Measurements from ENCODE around the gene GSTA5.
"Not testable (repeated sequence)": the region's sequence is repeated elsewhere in the genome, so short reads cannot be mapped to it uniquely, and the experiment has no call there.

Gene GSTA5

DNA sequence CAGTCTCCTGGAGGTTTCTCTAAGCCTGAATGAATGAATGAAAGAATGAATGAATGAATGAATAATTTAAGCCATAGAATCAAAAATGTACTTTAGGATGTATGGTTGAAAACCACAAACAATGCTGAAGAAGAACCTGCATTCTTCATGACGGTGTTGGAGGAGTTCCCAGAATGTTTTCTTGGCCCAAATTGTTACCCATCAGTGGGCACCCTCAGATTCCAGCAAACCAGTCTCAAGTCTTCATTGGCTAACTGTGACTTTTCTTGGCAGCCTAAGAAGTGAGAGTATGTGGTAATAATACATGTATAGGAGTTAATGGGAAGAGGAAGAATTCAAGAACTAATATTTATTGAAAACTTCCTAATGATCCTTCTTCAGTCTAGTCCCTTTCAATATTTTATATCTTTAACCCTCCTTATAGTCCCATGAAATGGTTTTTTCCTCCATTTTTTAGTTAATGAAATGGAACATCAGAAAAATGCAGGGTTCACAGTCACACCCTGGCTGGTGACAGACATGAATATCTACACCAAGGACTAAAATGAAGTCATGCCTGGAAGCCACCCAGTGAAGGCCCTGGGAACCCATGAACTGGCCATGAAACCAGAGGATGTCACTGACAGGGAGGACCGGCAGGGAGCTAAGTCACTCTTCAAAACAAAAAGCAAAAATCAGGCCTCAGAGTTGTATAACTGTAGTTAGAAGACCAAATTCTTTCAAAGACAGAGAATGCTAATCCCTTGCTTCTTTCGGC lies 29.9 kb upstream of the GSTA5 start:
- not testable (repeated sequence) for H3K27me3 ChIP-seq (ENCODE audit: control insufficient read depth, insufficient read depth, low read length); H3K4me1 ChIP-seq (ENCODE audit: control insufficient read depth, insufficient read depth, low read length); H3K36me3 ChIP-seq (ENCODE audit: control insufficient read depth, insufficient read depth, low read length); H3K4me3 ChIP-seq (ENCODE audit: low read depth, low read length); H3K9me3 ChIP-seq (ENCODE audit: control insufficient read depth, insufficient read depth, low read length); H3K9ac ChIP-seq (ENCODE audit: low read depth, low read length); H3K27ac ChIP-seq (ENCODE audit: low read depth, low read length)

- not testable (repeated sequence) for H3K4me1 ChIP-seq (ENCODE audit: control insufficient read depth, insufficient read depth, low read length); H3K9me3 ChIP-seq (ENCODE audit: control insufficient read depth, insufficient read depth, low read length); H3K4me3 ChIP-seq (ENCODE audit: low read depth, low read length); H3K36me3 ChIP-seq (ENCODE audit: control insufficient read depth, insufficient read depth, low read length); H3K9ac ChIP-seq (ENCODE audit: low read depth, low read length); H3K27me3 ChIP-seq (ENCODE audit: control insufficient read depth, insufficient read depth, low read length); H3K27ac ChIP-seq (ENCODE audit: low read depth, low read length)
These were observed 28.3 kb upstream of the GSTA5 start for GRCh38 chr6:52868899-52869298.

- no peaks in the 10 kb centered on the region for H3K9me3 ChIP-seq (ENCODE audit: control insufficient read depth, insufficient read depth, low read length)
- H3K27ac ChIP-seq (ENCODE audit: low read depth, low read length): no peak overlapping the region
- no peak overlapping the region for H3K9ac ChIP-seq (ENCODE audit: low read depth, low read length)
- no peaks in the 10 kb centered on the region for H3K27me3 ChIP-seq (ENCODE audit: control insufficient read depth, insufficient read depth, low read length)
- no peak overlapping the region for H3K4me3 ChIP-seq (ENCODE audit: low read depth, low read length)
- no peaks in the 10 kb centered on the region for H3K4me1 ChIP-seq (ENCODE audit: control insufficient read depth, insufficient read depth, low read length)
- H3K36me3 ChIP-seq (ENCODE audit: control insufficient read depth, insufficient read depth, low read length): no peaks in the 10 kb centered on the region
These were observed 27.6 kb upstream of the GSTA5 start for GRCh38 chr6:52868240-52868639.

DNA sequence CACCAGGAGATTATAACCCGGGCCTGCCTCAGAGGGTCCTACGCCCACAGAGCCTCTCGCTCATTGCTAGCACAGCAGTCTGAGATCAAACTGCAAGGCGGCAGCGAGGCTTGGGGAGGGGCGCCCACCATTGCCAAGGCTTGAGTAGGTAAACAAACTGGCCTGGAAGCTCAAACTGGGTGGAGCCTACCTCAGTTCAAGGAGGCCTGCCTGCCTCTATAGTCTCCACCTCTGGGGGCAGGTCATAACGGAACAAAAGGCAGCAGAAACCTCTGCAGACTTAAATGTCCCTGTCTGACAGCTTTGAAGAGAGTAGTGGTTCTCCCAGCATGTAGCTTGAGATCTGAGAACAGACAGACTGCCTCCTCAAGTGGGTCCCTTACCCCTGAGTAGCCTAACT lies 20.5 kb upstream of the GSTA5 start:
- H3K27ac ChIP-seq (ENCODE audit: low read depth, low read length); H3K4me1 ChIP-seq (ENCODE audit: control insufficient read depth, insufficient read depth, low read length); H3K36me3 ChIP-seq (ENCODE audit: control insufficient read depth, insufficient read depth, low read length): not testable (repeated sequence)

DNA sequence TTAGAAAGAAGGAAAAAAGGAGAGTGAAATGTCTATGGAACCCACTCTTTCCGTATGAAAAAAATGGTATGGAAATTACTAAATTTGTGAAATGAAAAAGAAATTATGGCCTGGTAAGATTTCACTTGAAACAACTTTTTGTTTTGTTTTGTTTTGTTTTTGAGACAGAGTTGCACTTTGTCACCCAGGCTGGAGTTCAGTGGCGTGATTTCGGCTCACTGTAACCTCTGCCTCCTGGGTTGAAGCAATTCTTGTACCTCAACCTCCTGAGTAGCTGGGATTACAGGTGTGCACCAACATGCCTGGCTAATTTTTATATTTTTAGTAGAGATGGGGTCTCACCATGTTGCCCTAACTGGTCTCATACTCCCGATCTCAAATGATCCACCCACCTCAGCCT lies 17.8 kb upstream of the GSTA5 start:
- Histone ChIP-seq H3K4me1 (ENCODE audit: control insufficient read depth, insufficient read depth, low read length) (peaks cover 6% of the 10 kb centered on the region; the same call in 1 of the 2 replicates), H3K36me3 (ENCODE audit: control insufficient read depth, insufficient read depth, low read length) (no peaks in the 10 kb centered on the region), H3K27me3 (ENCODE audit: control insufficient read depth, insufficient read depth, low read length) (no peaks in the 10 kb centered on the region), H3K27ac (ENCODE audit: low read depth, low read length) (no peak overlapping the region), H3K4me3 (ENCODE audit: low read depth, low read length) (no peak overlapping the region), H3K9ac (ENCODE audit: low read depth, low read length) (no peak overlapping the region), H3K9me3 (ENCODE audit: control insufficient read depth, insufficient read depth, low read length) (no peaks in the 10 kb centered on the region)

More for the DNA sequence above, 20.5 kb upstream of the GSTA5 start:
- H3K9me3 ChIP-seq (ENCODE audit: control insufficient read depth, insufficient read depth, low read length); H3K9ac ChIP-seq (ENCODE audit: low read depth, low read length); H3K27me3 ChIP-seq (ENCODE audit: control insufficient read depth, insufficient read depth, low read length); H3K4me3 ChIP-seq (ENCODE audit: low read depth, low read length): not testable (repeated sequence)

- not testable (repeated sequence) for H3K4me1 ChIP-seq (ENCODE audit: control insufficient read depth, insufficient read depth, low read length); H3K27me3 ChIP-seq (ENCODE audit: control insufficient read depth, insufficient read depth, low read length); H3K9me3 ChIP-seq (ENCODE audit: control insufficient read depth, insufficient read depth, low read length); H3K36me3 ChIP-seq (ENCODE audit: control insufficient read depth, insufficient read depth, low read length); H3K9ac ChIP-seq (ENCODE audit: low read depth, low read length); H3K4me3 ChIP-seq (ENCODE audit: low read depth, low read length)
- peak overlapping the region; percentile 42 for H3K27ac ChIP-seq (ENCODE audit: low read depth, low read length)
These were observed 15.5 kb upstream of the GSTA5 start for GRCh38 chr6:52856137-52856536.

GRCh38 chr6:52849137-52849536 lies 8.5 kb upstream of the GSTA5 start:
- Histone ChIP-seq H3K27me3 (ENCODE audit: control insufficient read depth, insufficient read depth, low read length) (no peaks in the 10 kb centered on the region), H3K36me3 (ENCODE audit: control insufficient read depth, insufficient read depth, low read length) (no peaks in the 10 kb centered on the region), H3K27ac (ENCODE audit: low read depth, low read length) (no peak overlapping the region), H3K4me1 (ENCODE audit: control insufficient read depth, insufficient read depth, low read length) (no peaks in the 10 kb centered on the region), H3K9me3 (ENCODE audit: control insufficient read depth, insufficient read depth, low read length) (no peaks in the 10 kb centered on the region; the same call in 1 of the 2 replicates), H3K4me3 (ENCODE audit: low read depth, low read length) (no peak overlapping the region), H3K9ac (ENCODE audit: low read depth, low read length) (no peak overlapping the region)

- Histone ChIP-seq H3K4me3 (ENCODE audit: low read depth, low read length) (no peak overlapping the region), H3K36me3 (ENCODE audit: control insufficient read depth, insufficient read depth, low read length) (no peaks in the 10 kb centered on the region), H3K9ac (ENCODE audit: low read depth, low read length) (no peak overlapping the region)
These were observed 5.4 kb upstream of the GSTA5 start for GRCh38 chr6:52846002-52846401.

GRCh38 chr6:52843605-52844004 lies 3.0 kb upstream of the GSTA5 start:
- Histone ChIP-seq H3K4me3 (ENCODE audit: low read depth, low read length) (no peak overlapping the region), H3K36me3 (ENCODE audit: control insufficient read depth, insufficient read depth, low read length) (no peaks in the 10 kb centered on the region), H3K9ac (ENCODE audit: low read depth, low read length) (no peak overlapping the region), H3K9me3 (ENCODE audit: control insufficient read depth, insufficient read depth, low read length) (no peaks in the 10 kb centered on the region; the same call in 1 of the 2 replicates), H3K4me1 (ENCODE audit: control insufficient read depth, insufficient read depth, low read length) (no peaks in the 10 kb centered on the region), H3K27me3 (ENCODE audit: control insufficient read depth, insufficient read depth, low read length) (no peaks in the 10 kb centered on the region), H3K27ac (ENCODE audit: low read depth, low read length) (no peak overlapping the region)

More at GRCh38 chr6:52846002-52846401, 5.4 kb upstream of the GSTA5 start:
- H3K27me3 ChIP-seq (ENCODE audit: control insufficient read depth, insufficient read depth, low read length): no peaks in the 10 kb centered on the region
- H3K9me3 ChIP-seq (ENCODE audit: control insufficient read depth, insufficient read depth, low read length): no peaks in the 10 kb centered on the region; the same call in 1 of the 2 replicates
- no peaks in the 10 kb centered on the region for H3K4me1 ChIP-seq (ENCODE audit: control insufficient read depth, insufficient read depth, low read length)
- no peak overlapping the region for H3K27ac ChIP-seq (ENCODE audit: low read depth, low read length)

DNA sequence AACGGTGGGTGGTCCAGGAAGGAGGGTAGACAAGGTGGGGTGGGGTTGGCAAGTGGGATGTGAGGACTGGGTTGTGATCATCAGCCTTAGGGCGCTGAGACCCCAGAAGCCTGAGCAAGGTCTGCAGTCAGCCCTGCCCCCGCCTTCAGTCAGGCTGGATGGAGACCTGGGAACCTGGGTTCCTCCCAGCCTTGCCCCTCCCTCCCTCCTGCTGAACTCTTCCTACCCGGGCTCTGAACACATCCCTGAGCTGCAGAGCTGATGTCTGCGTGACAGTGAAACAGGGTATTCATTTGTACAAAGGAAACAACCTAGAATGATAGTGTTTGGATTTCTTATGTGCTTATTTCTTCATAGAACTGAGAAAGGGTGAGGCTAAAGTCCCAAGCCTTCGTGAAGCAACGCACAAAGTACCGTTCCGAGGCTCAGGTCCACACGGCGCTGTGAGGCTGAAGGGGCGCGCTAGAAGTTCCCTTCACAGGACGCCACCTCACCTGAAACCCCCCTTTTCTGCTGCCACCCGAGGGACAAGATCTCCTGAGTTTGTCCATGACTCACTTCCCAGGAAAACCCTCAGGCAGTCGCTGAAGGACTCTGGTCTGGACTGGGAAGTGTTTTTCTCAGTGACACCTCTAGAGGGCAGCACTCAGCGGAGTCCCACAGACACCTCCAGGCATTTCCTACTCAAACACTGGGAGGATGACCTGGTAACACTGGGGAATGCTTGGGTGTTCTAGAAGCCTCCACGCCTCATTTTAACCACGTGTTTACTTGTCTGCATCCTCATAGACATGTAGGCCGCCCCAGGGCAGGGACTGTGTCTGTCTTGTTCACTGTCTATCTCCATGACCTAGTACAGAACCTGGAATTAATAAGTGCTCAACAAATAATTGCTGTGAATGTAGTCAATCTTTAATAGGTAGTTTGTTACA lies 1.2 kb downstream of the GSTA5 start:
- no peak overlapping the region for H3K9ac ChIP-seq (ENCODE audit: low read depth, low read length)
- no peaks in the 10 kb centered on the region for H3K27me3 ChIP-seq (ENCODE audit: control insufficient read depth, insufficient read depth, low read length)
- H3K4me3 ChIP-seq (ENCODE audit: low read depth, low read length): no peak overlapping the region
- H3K27ac ChIP-seq (ENCODE audit: low read depth, low read length): no peak overlapping the region
- H3K4me1 ChIP-seq (ENCODE audit: control insufficient read depth, insufficient read depth, low read length): no peaks in the 10 kb centered on the region
- H3K36me3 ChIP-seq (ENCODE audit: control insufficient read depth, insufficient read depth, low read length): no peaks in the 10 kb centered on the region
- H3K9me3 ChIP-seq (ENCODE audit: control insufficient read depth, insufficient read depth, low read length): no peaks in the 10 kb centered on the region

DNA sequence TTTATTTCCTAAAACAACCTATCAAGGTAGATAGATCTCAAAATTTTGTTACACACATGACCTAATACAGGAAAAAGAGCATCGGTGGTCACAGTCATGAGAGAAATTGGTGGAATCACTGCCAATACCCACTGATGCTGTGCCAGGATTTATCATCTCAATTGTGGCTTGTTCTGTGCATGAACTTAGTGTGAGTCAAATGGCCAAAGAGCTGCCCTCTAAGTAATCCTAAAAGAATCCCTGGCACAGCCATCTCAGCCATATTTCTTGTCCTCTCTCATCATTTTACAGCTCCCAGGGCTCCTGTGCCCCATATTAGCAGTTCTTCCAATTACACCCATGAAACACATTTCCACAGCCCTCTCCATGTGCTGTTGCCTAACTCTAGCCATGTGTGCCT lies 6.1 kb downstream of the GSTA5 start:
- H3K4me3 ChIP-seq (ENCODE audit: low read depth, low read length): no peak overlapping the region
- no peaks in the 10 kb centered on the region for H3K36me3 ChIP-seq (ENCODE audit: control insufficient read depth, insufficient read depth, low read length)
- H3K27ac ChIP-seq (ENCODE audit: low read depth, low read length): no peak overlapping the region
- H3K27me3 ChIP-seq (ENCODE audit: control insufficient read depth, insufficient read depth, low read length): no peaks in the 10 kb centered on the region
- H3K4me1 ChIP-seq (ENCODE audit: control insufficient read depth, insufficient read depth, low read length): no peaks in the 10 kb centered on the region
- H3K9me3 ChIP-seq (ENCODE audit: control insufficient read depth, insufficient read depth, low read length): peaks cover under 1% of the 10 kb centered on the region; the same call in 1 of the 2 replicates
- H3K9ac ChIP-seq (ENCODE audit: low read depth, low read length): no peak overlapping the region

Data from HUES48 (cell line).